Psoas muscle (tissue), 8 donors: ENCODE measurements around the gene TRIAP1. TPM values are rescaled to one million over a fixed set of nuclear protein-coding genes. Genes with fewer than 3 reads are reported as not detected.

Experiments
- ATAC-seq, 4 donors: fragments of 200-7000 bp; cut with Tn5 transposase; one replicate each; pipeline ENCODE4 v1.9.1; 2020; ENCODE audit warnings: moderate library complexity in 3 of 4, mild to moderate bottlenecking in 2 of 4
- DNase-seq, 2 donors: peaks; one replicate each; pipeline ENCODE4 v3.0.0-alpha.2; 2020
- H3K27ac ChIP-seq: fragments of 200-600 bp; one replicate; pipeline ENCODE4 v1.8.0; 2022
- H3K27me3 ChIP-seq, 3 donors: fragments of 200-600 bp in 1 of 3; one replicate each; pipeline versions ENCODE4 v1.6.1 to v1.8.0; 2013 to 2022; ENCODE audit warnings: low read length in 2 of 3, mild to moderate bottlenecking in 2 of 3, moderate library complexity in 1 of 3; ENCODE audit not compliant: insufficient read depth in 3 of 3
- H3K36me3 ChIP-seq, 2 donors: fragments of 200-600 bp in 1 of 2; one replicate each; pipeline versions ENCODE4 v1.6.1 to v1.8.0; 2013 to 2022; ENCODE audit warnings: low read depth in 1 of 2, mild to moderate bottlenecking in 1 of 2, moderate library complexity in 1 of 2; ENCODE audit not compliant: insufficient read depth in 1 of 2
- H3K4me1 ChIP-seq: fragments of 200-600 bp; one replicate; pipeline ENCODE4 v1.8.0; 2022
- H3K4me3 ChIP-seq: fragments of 200-600 bp; one replicate; pipeline ENCODE4 v1.8.0; 2022; ENCODE audit warnings: mild to moderate bottlenecking
- H3K9me3 ChIP-seq: fragments of 200-600 bp; one replicate; pipeline ENCODE4 v1.8.0; 2022
- WGBS, 3 donors: extraction: QIAGEN DNeasy Blood & Tissue Kit; methylation state at CpG; one replicate each; pipeline versions ENCODE4 v1.1.6 to v1.1.7; 2013; 5-methylcytosine and 5-hydroxymethylcytosine counted together
- intact Hi-C, 2 donors: fragments of 100-400 bp; cut with DNase I; formaldehyde crosslinking; loops; one replicate each; pipeline versions ENCODE4 v1.11.0 to v1.14.2; 2022
- polyA plus RNA-seq, 3 donors: library from polyadenylated mRNA; stranded (reverse); fragments of 200-250 nt; gene quantifications; one replicate each; pipeline ENCODE4 v1.2.3, GENCODE V29; 2013
- total RNA-seq, 4 donors: library from RNA; stranded (reverse); fragmentation: NEBNext Ultra II Directional in 2 of 4; extraction: Animal tissue kit (Norgen Biotek cat#: 25700) in 2 of 4; gene quantifications; one replicate each; pipeline versions ENCODE4 v1.2.1 to v1.2.4, GENCODE V29; 2021 to 2023
- TF ChIP-seq, protein P1 (sequence below): fragments of 200-600 bp; IDR thresholded peaks from one replicate; pipeline ENCODE4 v1.8.0; 2022; ENCODE audit warnings: antibody characterized with exemption
- donor health status: healthy with polysubstance abuse.
- donor health status: DM: no; HTN: no; CAD: no; lungs with moderate emphysema.
- donor health status: Bipolar disorder and iron deficiency.
- donor health status: healthy.
- donor health status: DM: yes; HTN: yes; CAD: no.
- donor health status: DM: no; HTN: no; CAD: no.
- donor health status: DM: no; HTN: no; CAD: no.
- donor health status: DM: yes; HTN: yes; CAD: no.

The TRIAP1 gene
- total and polyA plus RNA-seq, 7 donors, result 24.4 to 111 (median 37.3) TPM

DNA sequence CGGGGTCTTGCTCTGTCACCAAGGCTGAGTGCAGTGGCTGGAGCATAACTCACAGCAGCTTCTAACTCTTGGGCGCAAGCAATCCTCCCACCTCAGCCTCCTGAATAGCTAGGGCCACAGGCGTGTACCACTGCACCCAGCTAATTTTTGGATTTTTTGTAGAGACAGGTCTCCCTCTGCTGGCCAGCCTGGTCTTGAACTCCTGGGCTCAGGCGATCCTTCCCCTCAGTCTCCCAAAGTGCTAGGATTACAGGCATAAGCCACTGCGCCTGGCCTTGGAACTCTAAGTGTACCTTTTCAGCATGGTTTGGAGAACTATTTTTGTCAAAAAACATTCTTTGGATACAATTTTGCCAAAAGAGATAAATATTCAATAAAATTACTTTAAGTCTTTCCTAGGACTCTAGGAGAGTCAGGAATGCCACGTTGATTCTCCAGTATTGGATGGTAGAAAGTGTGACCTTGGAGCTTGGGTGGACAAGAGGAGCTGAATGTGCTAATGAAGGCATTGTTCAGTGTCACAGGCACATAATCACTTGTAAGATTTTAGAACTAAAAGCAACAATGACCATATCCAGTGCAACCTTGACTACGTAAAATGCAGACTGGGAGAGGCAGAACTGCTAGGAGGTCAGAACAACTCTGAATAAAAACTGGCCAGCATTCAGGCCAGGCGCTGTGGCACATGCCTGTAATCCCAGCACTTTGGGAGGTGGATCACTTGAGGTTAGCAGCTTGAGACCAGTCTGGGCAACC, 20.6 kb upstream of the TRIAP1 start:
- peaks cover 20% of the 10 kb centered on the region for H3K4me1 ChIP-seq
- intact Hi-C loops, result no loop called here
- TF ChIP-seq, protein P1, sequence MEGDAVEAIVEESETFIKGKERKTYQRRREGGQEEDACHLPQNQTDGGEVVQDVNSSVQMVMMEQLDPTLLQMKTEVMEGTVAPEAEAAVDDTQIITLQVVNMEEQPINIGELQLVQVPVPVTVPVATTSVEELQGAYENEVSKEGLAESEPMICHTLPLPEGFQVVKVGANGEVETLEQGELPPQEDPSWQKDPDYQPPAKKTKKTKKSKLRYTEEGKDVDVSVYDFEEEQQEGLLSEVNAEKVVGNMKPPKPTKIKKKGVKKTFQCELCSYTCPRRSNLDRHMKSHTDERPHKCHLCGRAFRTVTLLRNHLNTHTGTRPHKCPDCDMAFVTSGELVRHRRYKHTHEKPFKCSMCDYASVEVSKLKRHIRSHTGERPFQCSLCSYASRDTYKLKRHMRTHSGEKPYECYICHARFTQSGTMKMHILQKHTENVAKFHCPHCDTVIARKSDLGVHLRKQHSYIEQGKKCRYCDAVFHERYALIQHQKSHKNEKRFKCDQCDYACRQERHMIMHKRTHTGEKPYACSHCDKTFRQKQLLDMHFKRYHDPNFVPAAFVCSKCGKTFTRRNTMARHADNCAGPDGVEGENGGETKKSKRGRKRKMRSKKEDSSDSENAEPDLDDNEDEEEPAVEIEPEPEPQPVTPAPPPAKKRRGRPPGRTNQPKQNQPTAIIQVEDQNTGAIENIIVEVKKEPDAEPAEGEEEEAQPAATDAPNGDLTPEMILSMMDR, result peak; percentile 39
- H3K9me3 ChIP-seq, result no peaks in the 10 kb centered on the region
- no peak overlapping the region for H3K4me3 ChIP-seq
- no peaks in the 10 kb centered on the region for H3K27me3 ChIP-seq
- ATAC-seq, result no peak
- peak in 1 of 2 donors; percentile 20 for DNase-seq
- H3K27ac ChIP-seq, result no peak overlapping the region
- peaks cover 25 to 57% of the 10 kb centered on the region in 2 donors for H3K36me3 ChIP-seq
- WGBS, 3 donors, result 54 to 71% (median 56%) methylated on average over 8 of the region's 8 CpGs

DNA sequence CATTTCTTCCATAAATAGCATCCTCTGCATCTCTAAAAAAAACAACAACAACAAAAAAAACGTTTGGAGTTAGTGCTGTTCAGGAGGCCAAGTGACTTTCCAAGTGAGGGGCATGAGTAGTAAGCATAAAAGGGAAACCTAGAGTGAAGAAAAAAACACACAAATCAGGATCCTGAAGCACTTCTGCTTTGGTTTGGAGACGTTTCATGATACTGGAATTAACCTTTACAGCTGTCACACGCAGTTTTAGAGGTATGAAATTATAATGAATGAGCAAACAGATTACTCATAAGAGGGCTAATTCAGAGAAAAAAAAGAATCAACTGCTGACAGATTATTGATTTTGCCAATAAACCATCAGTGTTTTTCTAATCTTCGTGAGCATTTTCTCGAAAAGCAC, 19.6 kb upstream of the TRIAP1 start:
- H3K9me3 ChIP-seq, result no peaks in the 10 kb centered on the region
- no peaks in the 10 kb centered on the region for H3K27me3 ChIP-seq
- 39 to 48% (median 39%) methylated on average over 5 of the region's 5 CpGs for WGBS, 3 donors
- ATAC-seq, result no peak
- peaks cover 19% of the 10 kb centered on the region for H3K4me1 ChIP-seq
- H3K36me3 ChIP-seq, result peaks cover 25 to 67% of the 10 kb centered on the region in 2 donors
- intact Hi-C loops, result no loop called here
- TF ChIP-seq, protein P1, result no peak
- H3K27ac ChIP-seq, result no peak overlapping the region
- no peak for DNase-seq
- no peak overlapping the region for H3K4me3 ChIP-seq

DNA sequence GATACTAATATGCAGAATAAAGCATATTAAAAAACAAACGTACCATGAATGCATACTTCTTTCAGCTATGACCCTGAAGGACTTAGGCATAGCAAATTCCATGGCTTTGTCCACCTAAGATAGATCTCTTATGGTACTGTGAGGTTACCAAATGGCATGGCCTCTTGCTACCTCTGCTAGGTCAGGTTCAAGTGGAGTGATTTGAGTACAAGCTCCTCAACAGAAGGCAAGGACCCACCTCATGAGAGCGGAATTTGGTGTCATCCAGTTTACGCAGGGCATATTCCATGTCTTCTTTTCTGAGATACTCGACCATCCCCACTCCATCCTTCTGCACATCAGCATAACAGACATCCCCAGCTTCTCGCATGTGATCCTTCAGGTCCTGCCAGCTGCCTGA, 17.5 kb upstream of the TRIAP1 start:
- Histone ChIP-seq H3K27ac (no peak overlapping the region), H3K9me3 (no peaks in the 10 kb centered on the region), H3K4me3 (no peak overlapping the region), H3K36me3 (peaks cover 30 to 88% of the 10 kb centered on the region in 2 donors), H3K4me1 (peaks cover 14% of the 10 kb centered on the region), H3K27me3 (no peaks in the 10 kb centered on the region)
- ATAC-seq (no peak), DNase-seq (no peak)
- WGBS, 3 donors, result 68 to 81% (median 71%) methylated on average over 5 of the region's 5 CpGs
- intact Hi-C loops, result no loop called here
- TF ChIP-seq, protein P1, result no peak

DNA sequence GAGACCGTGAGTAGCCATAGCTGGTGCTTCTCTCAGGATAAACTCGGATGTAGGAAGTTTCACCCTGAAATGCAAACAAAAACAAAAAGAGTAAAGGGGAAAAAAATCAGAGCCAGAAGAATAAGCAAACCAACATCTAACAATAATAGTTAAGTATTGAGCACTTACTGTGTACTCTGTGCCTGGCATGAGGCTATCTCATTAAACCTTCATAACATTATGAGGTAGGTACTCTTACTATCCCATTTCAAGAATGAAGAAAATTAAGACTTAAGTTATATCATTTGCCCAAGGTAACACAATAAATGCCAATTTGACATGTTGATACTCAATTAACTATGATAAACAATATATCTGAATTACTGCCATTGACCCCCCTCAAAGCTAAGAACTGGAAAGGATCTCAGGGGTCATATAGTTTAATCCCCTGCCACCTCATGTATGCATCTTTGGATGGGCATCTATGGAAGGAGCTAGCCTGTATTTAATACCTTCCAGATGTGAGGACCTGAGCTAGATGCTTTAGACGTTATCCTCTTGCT, 16.0 kb upstream of the TRIAP1 start:
- Histone ChIP-seq H3K27me3 (no peaks in the 10 kb centered on the region), H3K27ac (no peak overlapping the region), H3K9me3 (no peaks in the 10 kb centered on the region), H3K36me3 (peaks cover 31 to 99% of the 10 kb centered on the region in 2 donors), H3K4me3 (no peak overlapping the region), H3K4me1 (peaks cover 9% of the 10 kb centered on the region)
- no peak for DNase-seq
- ATAC-seq, result no peak
- intact Hi-C loops, result no loop called here
- TF ChIP-seq, protein P1, result no peak
- whole genome bisulfite sequencing, 3 donors, result 71 to 83% (median 75%) methylated on average over 3 of the region's 3 CpGs
